Breast epithelium (tissue), 4 donors: ENCODE measurements around the gene GAS6. TPM values are rescaled to one million over a fixed set of nuclear protein-coding genes. Genes with fewer than 3 reads are reported as not detected.

Experiments used
- DNase-seq, 2 donors: peaks; one replicate each; pipeline ENCODE4 v3.0.0-alpha.2; 2019; ENCODE audit warnings: low spot score in 2 of 2
- H3K27ac ChIP-seq, 2 donors: fragments of 200-600 bp; sonication (generic) in 1 of 2; one replicate each; pipeline ENCODE4 v1.5.1; 2016 to 2019; ENCODE audit warnings: mild to moderate bottlenecking in 1 of 2
- H3K27me3 ChIP-seq, 2 donors: fragments of 200-600 bp; sonication (generic) in 1 of 2; one replicate each; pipeline versions ENCODE4 v1.5.1 to v1.6.0; 2017 to 2019; ENCODE audit warnings: control low read depth in 1 of 2, mild to moderate bottlenecking in 1 of 2
- H3K36me3 ChIP-seq: fragments of 200-600 bp; one replicate; pipeline ENCODE4 v1.5.1; 2019
- H3K4me1 ChIP-seq, 2 donors: fragments of 200-600 bp; sonication (generic); one replicate each; pipeline ENCODE4 v1.5.1; 2016 to 2019; ENCODE audit warnings: control low read depth in 1 of 2
- H3K4me3 ChIP-seq, 3 donors: fragments of 200-600 bp; sonication (generic); 1 replicate in 2 of 3; 2 replicates in 1 of 3; pipeline ENCODE4 v1.5.1; 2016 to 2019; ENCODE audit warnings: mild to moderate bottlenecking in 3 of 3, moderate library complexity in 2 of 3
- H3K9me3 ChIP-seq, 2 donors: fragments of 200-600 bp; sonication (generic) in 1 of 2; one replicate each; pipeline ENCODE4 v1.5.1; 2016 to 2019; ENCODE audit warnings: control low read depth in 1 of 2
- POLR2A ChIP-seq: fragments of 450-650 bp; IDR thresholded peaks from one replicate; pipeline ENCODE4 v1.6.1; 2016; ENCODE audit warnings: antibody characterized with exemption, mild to moderate bottlenecking, moderate library complexity
- POLR2AphosphoS5 ChIP-seq, 3 donors: sonication (generic); formaldehyde crosslinking; IDR thresholded peaks; one replicate each; pipeline ENCODE4 v1.6.1; 2017; ENCODE audit warnings: antibody characterized with exemption in 3 of 3
- intact Hi-C: fragments of 100-400 bp; cut with DNase I; formaldehyde crosslinking; loops from one replicate; pipeline ENCODE4 v1.15.1; 2023; ENCODE audit warnings: low total_unique reads
- total RNA-seq, 3 donors: library from RNA; depleted of rRNA; stranded (reverse); fragments of >200 nt; gene quantifications; one replicate each; pipeline ENCODE4 v1.1.0, GENCODE V29; 2016
- TF ChIP-seq, protein P1 (sequence below), 3 donors: fragments of 450-650 bp; IDR thresholded peaks; one replicate each; pipeline ENCODE4 v1.5.1; 2016 to 2017; ENCODE audit warnings: antibody characterized with exemption in 3 of 3, mild to moderate bottlenecking in 3 of 3, moderate library complexity in 3 of 3

The GAS6 gene
- total RNA-seq, 3 donors from 2014 or later: 85.9 to 146 (median 103) TPM

GRCh38 chr13:113783966-113784644 lies 79.8 kb downstream of the GAS6 start:
- H3K36me3 ChIP-seq: no peaks in the 10 kb centered on the region
- H3K4me1 ChIP-seq: no peaks in the 10 kb centered on the region
- intact Hi-C loops: no loop called here
- no peak overlapping the region for H3K4me3 ChIP-seq
- H3K27me3 ChIP-seq: no peaks in the 10 kb centered on the region
- no peak overlapping the region for H3K27ac ChIP-seq
- no peaks in the 10 kb centered on the region for H3K9me3 ChIP-seq
- no peak for DNase-seq
- TF ChIP-seq POLR2AphosphoS5 (IDR thresholded peaks at IDR 0.05): no peak
- no peak for TF ChIP-seq POLR2A
- TF ChIP-seq, protein P1, sequence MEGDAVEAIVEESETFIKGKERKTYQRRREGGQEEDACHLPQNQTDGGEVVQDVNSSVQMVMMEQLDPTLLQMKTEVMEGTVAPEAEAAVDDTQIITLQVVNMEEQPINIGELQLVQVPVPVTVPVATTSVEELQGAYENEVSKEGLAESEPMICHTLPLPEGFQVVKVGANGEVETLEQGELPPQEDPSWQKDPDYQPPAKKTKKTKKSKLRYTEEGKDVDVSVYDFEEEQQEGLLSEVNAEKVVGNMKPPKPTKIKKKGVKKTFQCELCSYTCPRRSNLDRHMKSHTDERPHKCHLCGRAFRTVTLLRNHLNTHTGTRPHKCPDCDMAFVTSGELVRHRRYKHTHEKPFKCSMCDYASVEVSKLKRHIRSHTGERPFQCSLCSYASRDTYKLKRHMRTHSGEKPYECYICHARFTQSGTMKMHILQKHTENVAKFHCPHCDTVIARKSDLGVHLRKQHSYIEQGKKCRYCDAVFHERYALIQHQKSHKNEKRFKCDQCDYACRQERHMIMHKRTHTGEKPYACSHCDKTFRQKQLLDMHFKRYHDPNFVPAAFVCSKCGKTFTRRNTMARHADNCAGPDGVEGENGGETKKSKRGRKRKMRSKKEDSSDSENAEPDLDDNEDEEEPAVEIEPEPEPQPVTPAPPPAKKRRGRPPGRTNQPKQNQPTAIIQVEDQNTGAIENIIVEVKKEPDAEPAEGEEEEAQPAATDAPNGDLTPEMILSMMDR (IDR thresholded peaks at IDR 0.05): no peak

GRCh38 chr13:113783200-113783881 lies 80.5 kb downstream of the GAS6 start:
- intact Hi-C loops: no loop called here

GRCh38 chr13:113782472-113782871 lies 81.4 kb downstream of the GAS6 start:
- TF ChIP-seq POLR2AphosphoS5 (IDR thresholded peaks at IDR 0.05) (no peak), POLR2A (no peak)
- TF ChIP-seq, protein P1 (IDR thresholded peaks at IDR 0.05): no peak
- Histone ChIP-seq H3K27me3 (peaks cover 0 to 8% of the 10 kb centered on the region in 2 donors), H3K36me3 (no peaks in the 10 kb centered on the region), H3K4me1 (no peaks in the 10 kb centered on the region), H3K4me3 (no peak overlapping the region), H3K9me3 (no peaks in the 10 kb centered on the region), H3K27ac (no peak overlapping the region)
- intact Hi-C loops: no loop called here
- no peak for DNase-seq

More at GRCh38 chr13:113783200-113783881, 80.5 kb downstream of the GAS6 start:
- Histone ChIP-seq H3K36me3 (no peaks in the 10 kb centered on the region), H3K4me1 (no peaks in the 10 kb centered on the region), H3K27me3 (no peaks in the 10 kb centered on the region), H3K27ac (no peak overlapping the region), H3K9me3 (no peaks in the 10 kb centered on the region), H3K4me3 (no peak overlapping the region)
- no peak for DNase-seq
- TF ChIP-seq, protein P1 (IDR thresholded peaks at IDR 0.05): no peak
- TF ChIP-seq POLR2A (no peak), POLR2AphosphoS5 (IDR thresholded peaks at IDR 0.05) (no peak)

DNA sequence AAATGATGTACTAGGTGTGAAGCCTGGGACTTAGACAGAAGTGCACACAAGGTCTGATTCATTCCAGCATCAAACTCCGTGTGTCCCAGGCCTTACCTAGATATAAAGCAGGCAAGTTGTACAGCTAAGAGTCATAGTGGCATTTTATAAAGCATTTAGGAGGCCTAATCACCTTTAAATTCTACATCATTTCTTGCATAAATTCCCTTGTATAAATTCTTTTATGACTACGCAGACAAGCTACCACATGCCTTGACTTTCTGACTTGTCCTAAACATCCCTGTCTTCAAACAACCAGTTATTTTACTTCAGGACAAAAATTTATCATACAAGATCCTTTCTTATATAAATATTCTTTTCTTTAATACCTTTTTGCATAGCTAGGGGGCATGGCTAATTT lies 82.3 kb downstream of the GAS6 start:
- no peaks in the 10 kb centered on the region for H3K36me3 ChIP-seq
- intact Hi-C loops: no loop called here
- H3K9me3 ChIP-seq: no peaks in the 10 kb centered on the region
- no peak for TF ChIP-seq POLR2A
- no peak for TF ChIP-seq POLR2AphosphoS5 (IDR thresholded peaks at IDR 0.05)
- TF ChIP-seq, protein P1 (IDR thresholded peaks at IDR 0.05): no peak
- no peak overlapping the region for H3K27ac ChIP-seq
- DNase-seq: no peak
- H3K4me1 ChIP-seq: no peaks in the 10 kb centered on the region
- H3K27me3 ChIP-seq: peaks cover 0 to 17% of the 10 kb centered on the region in 2 donors
- H3K4me3 ChIP-seq: no peak overlapping the region
